HCEC 1CT (cell line): ENCODE results near the gene PLAAT2.
A peak's percentile ranks its signal among the peaks of the same experiment; 100 is the strongest.
"Not testable (repeated sequence)": the region's sequence is repeated elsewhere in the genome, so short reads cannot be mapped to it uniquely, and the experiment has no call there.

Experiments
- DNase-seq: peaks from one replicate; pipeline ENCODE4 v3.0.0-alpha.2; 2017

PLAAT2 gene

DNA sequence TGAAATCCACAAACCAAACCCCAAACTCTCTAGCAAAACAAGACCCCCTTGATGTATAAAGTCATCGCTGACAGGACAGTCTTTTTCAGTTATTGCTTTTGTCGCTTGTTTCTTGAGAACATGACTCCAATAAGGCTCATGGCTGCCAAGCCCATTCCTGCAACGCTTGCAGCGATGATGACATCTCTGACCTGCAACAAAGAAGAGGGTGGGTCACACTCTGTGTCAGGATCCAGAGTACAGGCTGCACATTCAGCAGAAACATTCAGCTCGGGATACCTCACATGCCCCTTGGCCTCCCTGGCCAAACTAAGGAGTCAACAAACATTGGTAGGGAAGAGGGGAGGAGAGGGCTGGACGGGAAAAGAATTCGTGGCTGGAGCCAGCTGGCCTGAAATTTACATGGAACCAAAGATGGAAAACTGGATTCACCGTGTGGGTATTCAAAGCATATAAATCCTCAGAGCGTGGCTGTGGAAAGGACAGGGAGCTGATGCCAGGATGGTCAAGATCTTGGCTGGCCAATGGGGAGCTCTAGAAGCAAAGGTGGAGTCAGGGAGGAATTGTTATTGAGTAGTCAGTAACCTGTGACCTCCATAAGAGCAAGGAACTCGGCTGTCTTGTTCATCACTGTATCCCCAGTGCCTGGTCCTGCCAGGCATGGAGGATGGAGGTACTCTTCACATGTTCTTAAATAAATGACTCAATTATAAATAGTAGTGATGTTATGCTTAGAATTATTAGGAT is 11.8 kb upstream of the PLAAT2 start:
- peak; percentile 22 for DNase-seq

DNA sequence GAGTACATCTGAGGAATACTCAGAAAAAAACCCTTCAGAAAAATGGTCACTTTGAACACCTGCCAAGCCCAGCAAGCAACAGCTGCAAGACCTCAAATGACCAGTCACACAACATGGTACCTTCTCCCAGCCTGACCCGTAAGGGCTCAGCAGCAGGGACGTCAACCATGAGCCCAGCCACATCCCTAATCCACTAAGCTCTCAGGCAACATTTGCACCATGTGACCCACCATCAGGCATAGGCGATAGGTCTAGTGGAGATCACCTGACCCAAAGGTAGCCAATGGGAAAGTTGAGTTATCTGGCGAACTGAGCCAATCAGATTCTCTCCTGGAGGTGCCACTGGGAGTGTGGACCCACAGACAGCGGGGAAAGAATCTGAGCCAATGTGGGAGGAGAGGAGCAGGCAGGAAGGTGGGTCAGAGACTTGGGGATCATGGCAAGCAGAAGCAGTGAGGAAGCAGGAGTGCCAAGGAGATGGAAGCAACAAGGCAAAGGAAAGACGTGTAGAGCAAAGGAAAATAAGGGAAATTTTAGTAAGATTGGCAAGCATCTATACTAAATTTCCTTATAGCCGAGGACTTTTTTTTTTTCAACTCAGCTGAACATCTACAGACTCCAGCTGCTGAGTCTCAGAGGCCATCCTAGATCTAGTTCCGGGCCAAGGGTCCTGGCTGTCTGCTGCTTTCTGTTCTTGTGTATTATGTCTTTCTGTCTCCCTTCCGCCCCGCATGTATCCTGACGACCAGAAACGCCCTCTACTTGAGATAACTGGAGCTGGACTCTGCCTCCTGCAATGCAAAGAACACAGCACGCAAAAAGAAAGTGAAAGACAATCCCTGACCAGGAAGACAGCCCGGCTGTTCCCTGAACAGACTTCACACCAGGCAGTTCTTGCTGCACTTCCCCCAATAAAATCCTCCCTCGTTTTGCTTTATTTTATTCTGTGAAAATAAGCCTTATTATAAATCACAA is 11.0 kb upstream of the PLAAT2 start:
- peak; percentile 76 for DNase-seq

GRCh38 chr11:63572026-63572688 is 9.0 kb upstream of the PLAAT2 start:
- no peak for DNase-seq

DNA sequence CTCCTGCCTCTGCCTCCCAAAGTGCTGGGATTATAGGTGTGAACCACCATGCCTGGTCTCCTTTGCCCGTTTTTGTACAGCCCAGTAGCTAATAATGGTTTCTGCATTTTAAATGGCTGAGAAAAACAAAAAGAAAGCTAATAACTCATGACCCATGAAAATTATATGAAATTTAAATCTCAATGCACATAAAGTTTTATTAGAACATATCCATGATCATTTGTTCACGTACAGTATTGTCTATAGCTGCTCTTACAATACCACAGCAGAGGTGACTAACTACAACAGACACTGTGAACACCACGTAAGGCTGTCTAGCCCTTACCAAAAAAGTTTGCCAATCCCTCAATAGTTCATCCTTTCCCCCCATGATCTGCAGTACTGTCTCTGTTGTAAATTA is 6.4 kb upstream of the PLAAT2 start:
- no peak for DNase-seq

GRCh38 chr11:63567044-63567840 is 4.1 kb upstream of the PLAAT2 start:
- peak; percentile 76 for DNase-seq

GRCh38 chr11:63564784-63565350 is 1.7 kb upstream of the PLAAT2 start:
- no peak for DNase-seq

- DNase-seq = no peak
Observed at GRCh38 chr11:63564056-63564774, 1.0 kb upstream of the PLAAT2 start.

DNA sequence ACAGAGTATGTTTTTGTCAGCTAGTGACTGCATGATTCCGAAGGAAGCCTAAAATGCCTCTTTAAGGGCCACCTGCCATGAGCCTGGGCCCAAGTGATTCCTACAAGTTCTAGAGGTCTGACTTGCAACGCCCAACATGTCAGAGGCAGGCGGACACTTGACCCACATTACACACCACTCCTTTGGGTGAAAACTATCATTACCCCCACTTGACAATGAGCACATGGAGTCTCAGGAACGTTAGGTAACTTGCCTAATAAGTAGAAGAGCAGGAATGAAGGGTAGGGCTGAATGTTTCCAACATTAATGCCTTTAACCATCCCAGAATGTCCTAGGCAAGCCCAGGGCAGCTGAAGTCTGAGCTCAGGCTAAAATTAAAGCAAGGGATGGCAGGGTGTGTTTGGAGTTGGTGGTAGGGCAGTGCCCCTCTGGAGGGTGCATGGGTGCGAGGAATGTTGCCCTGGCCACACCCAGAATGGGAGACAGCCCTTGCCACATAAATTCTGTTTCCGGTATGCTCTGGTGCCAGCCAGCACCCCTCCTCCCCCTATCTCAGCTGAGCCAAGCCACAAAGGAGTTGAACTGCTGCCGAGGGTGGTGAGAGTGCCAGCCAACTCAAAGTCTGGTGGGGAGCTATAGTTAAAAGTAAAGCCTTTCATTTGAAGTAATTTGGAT is 2.5 kb downstream of the PLAAT2 start:
- no peak for DNase-seq

GRCh38 chr11:63558459-63559157 is 4.6 kb downstream of the PLAAT2 start:
- no peak for DNase-seq

DNA sequence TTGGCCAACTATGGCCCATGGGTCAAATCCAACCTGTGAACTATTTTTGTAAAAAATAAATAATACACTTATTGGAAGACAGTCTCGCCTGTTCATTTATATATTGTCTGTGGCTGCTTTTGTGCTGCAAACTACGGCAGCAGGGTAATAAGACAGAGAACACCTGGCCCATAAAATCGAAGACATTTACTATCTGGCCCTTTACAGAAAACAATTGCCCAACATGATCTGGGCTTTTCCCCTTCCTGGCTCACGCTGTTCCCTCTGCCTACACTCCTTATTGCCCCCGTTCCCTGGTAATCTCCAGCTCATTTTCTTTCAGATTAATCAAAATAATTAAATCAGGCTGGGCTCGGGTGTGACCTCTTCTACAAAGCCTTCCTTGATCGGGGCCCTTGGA is 5.6 kb downstream of the PLAAT2 start:
- no peak for DNase-seq

- no peak for DNase-seq
Observed at GRCh38 chr11:63556404-63557013, 6.7 kb downstream of the PLAAT2 start.

- DNase-seq = no peak
Observed at GRCh38 chr11:63554877-63555223, 8.3 kb downstream of the PLAAT2 start.

GRCh38 chr11:63553759-63554158 is 9.4 kb downstream of the PLAAT2 start:
- no peak for DNase-seq

GRCh38 chr11:63552921-63553320 is 10.3 kb downstream of the PLAAT2 start:
- no peak for DNase-seq

GRCh38 chr11:63551889-63552266 is 11.3 kb downstream of the PLAAT2 start:
- DNase-seq = no peak

GRCh38 chr11:63551091-63551888 is 11.9 kb downstream of the PLAAT2 start:
- no peak for DNase-seq

- not testable (repeated sequence) for DNase-seq
Observed at GRCh38 chr11:63550156-63550700, 13.0 kb downstream of the PLAAT2 start.

DNA sequence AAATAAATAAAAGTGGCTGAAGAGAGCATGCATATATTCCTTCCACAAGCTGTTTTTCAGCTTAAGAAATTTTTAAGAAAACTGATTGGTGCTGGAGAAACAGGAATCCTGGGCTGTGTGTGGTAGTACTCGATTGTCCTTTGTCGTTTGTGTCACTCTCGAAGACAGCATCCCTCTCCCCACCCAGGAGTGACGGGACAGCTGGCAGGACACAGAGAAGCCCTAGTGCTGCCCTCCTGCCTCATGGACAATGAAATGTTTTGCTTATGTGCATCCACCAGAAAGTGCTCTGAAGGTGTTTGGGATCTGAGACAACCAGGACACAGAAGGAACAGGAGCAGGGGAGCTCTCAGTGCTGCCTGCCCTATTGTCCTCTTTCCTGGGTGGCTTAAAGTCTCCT is 13.8 kb downstream of the PLAAT2 start:
- DNase-seq = no peak

DNA sequence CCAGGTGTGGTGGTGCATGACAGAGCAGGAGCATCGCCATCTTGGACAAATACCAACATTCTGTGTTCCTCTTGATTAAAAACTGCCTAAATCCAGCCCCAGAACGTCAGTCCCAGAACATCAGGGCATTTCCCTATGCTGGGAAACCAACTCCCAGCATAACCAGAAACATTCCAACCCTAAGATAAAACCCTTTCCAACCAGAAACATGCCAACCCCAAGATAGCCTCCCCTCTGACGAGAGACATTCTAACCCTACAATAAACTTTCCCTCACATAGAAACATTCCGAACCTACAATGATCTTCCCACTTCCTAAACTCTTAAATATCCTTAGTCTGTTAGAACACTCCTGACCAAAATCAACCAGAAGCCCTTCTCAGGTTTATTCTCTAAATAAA is 15.0 kb downstream of the PLAAT2 start:
- no peak for DNase-seq
